C4-2B (cell line): ENCODE measurements around the gene HDAC10.

Experiments
- H3K27ac ChIP-seq: fragments of 450-650 bp; 2 replicates; pipeline ENCODE4 v1.5.1; 2017
- ZFX ChIP-seq: fragments of 450-650 bp; IDR thresholded peaks from 2 replicates; pipeline ENCODE4 v1.6.1; 2017
- TF ChIP-seq, protein P1 (sequence below): fragments of 450-650 bp; conservative IDR thresholded peaks from 2 replicates; pipeline ENCODE4 v1.5.1; 2017; ENCODE audit warnings: mild to moderate bottlenecking

The HDAC10 gene

DNA sequence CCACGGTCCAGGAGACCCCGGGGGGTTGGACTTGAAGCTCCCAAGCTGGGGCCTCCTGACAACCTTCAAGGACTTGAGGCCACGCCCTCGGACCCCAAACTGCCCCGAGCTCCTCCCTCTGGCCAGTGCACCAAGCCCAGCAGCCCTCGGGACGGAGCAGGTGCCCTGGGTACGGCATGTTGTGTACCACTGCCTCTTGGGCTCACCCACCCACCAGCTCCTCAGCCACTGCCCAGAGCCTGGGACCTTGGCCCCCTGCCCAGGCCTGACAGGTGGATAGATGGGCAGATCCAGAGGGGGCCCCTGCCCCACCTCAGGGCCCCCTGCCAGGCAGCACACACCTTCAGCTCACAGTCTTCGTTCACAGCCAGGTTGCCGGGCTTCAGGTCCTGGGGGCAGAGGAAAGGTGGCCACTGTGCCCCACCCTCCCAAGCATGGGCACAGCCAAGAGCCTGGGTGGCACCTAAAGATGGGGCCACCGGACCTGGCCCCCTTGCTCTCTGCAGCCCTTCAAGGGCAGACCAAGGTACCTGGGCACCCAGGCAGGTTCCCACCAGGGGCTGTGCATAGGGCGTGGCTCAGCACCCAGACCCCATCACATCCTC lies 5.3 kb upstream of the HDAC10 start:
- TF ChIP-seq, protein P1, sequence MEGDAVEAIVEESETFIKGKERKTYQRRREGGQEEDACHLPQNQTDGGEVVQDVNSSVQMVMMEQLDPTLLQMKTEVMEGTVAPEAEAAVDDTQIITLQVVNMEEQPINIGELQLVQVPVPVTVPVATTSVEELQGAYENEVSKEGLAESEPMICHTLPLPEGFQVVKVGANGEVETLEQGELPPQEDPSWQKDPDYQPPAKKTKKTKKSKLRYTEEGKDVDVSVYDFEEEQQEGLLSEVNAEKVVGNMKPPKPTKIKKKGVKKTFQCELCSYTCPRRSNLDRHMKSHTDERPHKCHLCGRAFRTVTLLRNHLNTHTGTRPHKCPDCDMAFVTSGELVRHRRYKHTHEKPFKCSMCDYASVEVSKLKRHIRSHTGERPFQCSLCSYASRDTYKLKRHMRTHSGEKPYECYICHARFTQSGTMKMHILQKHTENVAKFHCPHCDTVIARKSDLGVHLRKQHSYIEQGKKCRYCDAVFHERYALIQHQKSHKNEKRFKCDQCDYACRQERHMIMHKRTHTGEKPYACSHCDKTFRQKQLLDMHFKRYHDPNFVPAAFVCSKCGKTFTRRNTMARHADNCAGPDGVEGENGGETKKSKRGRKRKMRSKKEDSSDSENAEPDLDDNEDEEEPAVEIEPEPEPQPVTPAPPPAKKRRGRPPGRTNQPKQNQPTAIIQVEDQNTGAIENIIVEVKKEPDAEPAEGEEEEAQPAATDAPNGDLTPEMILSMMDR, result no peak
- TF ChIP-seq ZFX, result no peak
- no peak overlapping the region for H3K27ac ChIP-seq

DNA sequence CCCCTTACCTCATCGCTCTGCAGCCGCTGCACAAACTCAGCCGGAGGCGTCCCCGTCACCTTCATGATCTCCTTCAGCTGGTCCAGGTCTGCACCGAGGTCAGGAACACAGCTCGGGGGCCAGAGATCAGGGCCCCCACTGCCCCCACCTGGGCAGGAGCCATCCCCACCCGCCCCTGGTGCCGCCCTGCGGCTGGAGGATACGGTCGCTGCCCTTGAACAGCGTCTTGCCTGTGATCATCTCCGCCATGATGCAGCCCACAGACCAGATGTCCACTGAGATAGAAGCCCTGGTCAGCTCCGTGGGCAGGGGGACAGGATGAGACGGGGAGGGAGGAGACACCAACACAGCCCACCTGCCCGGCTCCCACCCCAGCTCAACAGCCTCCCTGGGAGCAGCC lies 4.5 kb upstream of the HDAC10 start:
- H3K27ac ChIP-seq, result no peak overlapping the region

DNA sequence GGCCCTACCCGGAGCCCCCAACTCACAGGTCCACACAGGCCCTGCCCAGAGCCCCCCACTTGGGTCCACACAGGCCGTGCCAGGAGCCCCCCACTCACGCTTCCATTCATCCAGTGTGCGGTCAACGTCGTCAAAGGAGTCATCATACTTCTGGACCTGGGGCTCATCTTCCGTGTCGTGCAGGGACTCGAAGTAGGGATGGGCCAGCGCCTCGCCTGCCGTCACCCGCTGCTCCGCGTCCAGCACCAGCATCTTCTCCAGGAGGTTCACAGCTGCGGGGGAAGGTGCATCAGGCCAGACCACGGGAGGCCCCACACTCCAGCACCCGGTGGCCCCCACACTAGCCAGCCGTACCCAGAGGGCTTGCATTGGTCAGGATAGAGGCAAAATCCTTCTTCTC lies 4.0 kb upstream of the HDAC10 start:
- no peak for TF ChIP-seq ZFX
- TF ChIP-seq, protein P1, result no peak
- H3K27ac ChIP-seq, result no peak overlapping the region

More for the DNA sequence above, 4.5 kb upstream of the HDAC10 start:
- TF ChIP-seq, protein P1, result no peak
- no peak for TF ChIP-seq ZFX

DNA sequence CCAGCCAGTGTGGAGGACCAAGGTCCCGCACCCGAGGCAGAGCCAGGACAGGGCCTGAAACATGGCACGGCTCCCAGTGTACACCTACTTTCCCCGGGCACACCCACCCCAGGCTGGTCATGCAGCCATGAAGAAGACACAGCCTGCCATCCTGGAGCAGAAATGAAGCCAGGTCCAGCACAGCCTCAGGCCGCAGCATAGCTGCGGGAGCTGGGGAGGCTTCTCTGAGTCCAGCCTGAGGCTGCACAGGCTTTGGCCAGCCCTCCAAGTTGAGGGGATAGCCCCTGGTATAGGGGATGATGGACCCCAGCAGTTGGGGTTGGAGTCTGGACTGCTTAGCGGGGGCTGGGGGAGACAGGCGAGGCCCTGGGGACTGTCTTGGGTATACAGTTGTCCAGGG lies 2.9 kb upstream of the HDAC10 start:
- no peak overlapping the region for H3K27ac ChIP-seq
- TF ChIP-seq, protein P1, result no peak

DNA sequence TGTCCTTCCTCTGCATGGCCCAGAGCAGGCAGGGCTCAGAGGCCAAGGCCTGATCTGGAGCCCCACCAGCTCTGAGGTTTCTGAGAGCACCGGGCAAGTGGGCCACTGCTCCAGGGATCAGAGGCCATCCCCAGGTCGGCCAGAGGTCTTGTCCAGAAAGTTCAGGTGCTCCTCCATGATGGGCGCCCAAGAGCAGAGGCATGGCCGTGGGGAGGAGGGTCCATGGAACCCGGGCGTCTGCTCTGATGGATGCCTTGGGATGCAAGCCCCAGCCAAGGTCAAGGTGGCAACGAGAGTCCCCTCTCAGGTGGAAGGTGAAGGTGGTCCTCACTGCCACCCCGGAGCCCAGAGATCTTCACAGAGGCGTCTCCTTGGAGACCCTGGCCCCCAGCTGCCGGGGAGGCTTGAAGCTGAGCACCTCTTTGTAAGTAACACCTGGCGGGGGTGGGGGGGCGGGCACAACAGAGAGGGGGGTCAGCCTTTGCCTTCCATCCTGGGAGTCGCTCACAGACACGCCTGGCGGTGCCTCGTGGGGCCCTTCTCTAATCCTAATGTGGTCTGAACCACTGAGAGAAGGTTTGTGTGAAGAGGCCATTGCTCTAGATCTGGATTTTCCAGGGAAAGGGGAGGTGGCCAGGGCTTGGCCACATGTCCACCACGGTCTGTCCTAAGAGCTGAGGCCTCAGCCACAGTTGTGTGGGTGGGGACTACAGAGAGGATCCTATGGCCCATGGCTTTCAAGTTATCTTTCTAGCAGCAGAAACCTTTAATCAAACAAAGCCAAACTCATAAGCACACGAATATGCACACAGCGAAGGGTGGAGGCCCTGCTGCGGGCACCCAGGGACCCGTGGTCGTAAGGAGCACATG lies 2.2 kb upstream of the HDAC10 start:
- TF ChIP-seq ZFX, result no peak
- TF ChIP-seq, protein P1, result no peak
- no peak overlapping the region for H3K27ac ChIP-seq

DNA sequence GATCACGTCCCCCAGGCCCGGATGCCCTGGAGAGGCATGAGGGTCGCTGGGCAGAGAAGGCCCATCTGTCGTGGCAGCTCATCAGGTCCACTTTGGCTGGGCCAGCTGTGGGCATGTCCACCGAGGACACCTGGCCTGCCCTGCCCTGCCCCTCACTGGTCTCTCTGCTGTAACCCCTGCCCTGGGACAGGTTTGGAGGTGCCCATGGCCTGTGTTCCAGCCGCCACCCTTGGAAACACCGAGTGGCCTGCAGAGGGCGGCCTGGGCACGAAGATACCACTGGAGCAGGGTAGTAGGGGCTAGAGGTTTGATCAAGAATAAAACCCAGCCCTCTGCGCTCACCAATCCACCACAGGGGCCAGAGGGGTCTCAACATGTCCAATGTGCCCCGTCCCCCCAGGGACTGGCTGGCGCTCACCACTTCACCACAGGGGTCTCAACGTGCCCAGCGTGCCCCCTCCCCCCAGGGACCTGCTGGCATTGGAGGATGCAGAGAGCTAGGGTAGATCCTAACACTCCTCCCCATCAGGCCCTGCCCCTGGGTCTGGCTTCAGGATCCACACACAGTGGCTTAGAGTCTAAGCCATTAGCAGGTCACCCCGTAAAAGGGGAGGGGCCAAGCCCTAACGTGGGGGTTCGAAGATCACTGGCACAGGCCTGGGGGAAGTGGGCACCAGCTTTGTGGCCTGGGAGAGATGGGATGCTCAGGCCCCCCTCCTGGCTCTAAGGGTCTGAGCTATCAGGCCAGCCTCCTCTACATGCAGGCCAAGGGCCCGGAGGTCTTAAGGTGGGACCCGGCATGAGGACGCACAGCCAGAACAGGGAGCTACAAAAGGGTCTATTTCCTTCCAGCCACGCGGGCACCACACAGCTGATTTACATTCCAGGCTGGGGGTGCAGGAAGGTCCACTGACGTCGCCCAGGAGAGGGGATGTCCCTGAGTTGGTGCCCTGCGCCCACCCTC lies 1.3 kb upstream of the HDAC10 start:
- no peak overlapping the region; the same call in 1 of the 2 replicates for H3K27ac ChIP-seq
- no peak for TF ChIP-seq ZFX
- TF ChIP-seq, protein P1, result no peak; the same call in 1 of the 2 replicates
